ENCODE results near the gene DGKA.
A peak's percentile ranks its signal among the peaks of the same experiment; 100 is the strongest.

DGKA gene

DNA sequence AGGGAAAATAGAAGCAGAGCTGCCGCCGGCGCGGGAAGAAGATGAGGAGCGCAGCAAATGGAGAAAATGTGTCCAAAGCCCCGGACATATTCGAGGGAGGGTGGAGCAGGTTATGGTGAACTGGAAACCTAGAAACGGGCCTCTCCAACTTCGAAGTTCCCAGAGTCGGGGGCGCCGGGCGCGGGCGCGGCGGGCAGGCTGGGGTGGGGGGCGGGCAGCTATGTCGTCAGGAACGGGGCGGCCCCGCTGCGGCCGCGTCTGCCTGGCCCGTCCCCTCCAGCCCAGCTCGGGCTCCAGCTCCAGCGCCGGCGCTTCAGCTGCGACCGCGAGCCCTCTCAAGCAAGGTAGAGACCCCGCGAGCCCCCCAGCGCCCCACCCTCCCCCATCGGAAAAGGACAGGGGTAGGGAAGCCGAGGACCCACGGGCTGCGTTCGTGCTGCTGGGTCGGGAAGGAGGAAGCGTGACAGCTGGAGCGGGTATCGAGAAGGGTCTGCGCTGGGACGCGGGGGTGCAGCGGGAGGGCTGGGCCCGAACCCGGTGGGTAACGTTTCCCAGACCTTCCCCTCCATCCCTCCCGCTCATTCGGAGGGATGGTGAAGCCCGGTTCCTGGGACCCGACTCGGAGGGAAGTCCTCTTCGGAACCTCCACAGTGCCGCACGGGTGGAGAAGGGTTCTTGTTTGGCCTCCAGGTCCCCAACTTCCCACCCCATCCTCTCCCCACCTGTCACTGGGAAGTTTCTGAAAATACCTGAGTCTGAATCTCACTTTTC lies 1.0 kb downstream of the DGKA start:
- peak; percentile 36 for DNase-seq (ENCODE audit: low spot score)

DNA sequence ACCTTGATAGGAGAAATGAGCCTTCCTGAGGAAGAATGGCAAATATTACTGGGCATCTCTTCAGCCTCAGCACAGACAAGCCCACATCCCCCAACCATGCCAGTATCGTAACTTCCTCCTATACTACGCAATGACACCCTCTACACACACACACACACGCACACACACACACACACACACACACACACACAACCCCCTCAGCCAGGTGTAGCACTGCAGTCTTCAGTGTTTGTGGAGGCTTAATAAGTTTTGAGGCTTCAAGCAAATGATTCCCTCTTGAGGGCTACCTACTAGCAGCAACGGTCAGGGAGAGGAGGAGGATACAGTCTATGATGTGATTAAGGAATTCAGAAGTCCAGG lies 1.6 kb downstream of the DGKA start:
- DNase-seq (ENCODE audit: low spot score), result peak; percentile 67

DNA sequence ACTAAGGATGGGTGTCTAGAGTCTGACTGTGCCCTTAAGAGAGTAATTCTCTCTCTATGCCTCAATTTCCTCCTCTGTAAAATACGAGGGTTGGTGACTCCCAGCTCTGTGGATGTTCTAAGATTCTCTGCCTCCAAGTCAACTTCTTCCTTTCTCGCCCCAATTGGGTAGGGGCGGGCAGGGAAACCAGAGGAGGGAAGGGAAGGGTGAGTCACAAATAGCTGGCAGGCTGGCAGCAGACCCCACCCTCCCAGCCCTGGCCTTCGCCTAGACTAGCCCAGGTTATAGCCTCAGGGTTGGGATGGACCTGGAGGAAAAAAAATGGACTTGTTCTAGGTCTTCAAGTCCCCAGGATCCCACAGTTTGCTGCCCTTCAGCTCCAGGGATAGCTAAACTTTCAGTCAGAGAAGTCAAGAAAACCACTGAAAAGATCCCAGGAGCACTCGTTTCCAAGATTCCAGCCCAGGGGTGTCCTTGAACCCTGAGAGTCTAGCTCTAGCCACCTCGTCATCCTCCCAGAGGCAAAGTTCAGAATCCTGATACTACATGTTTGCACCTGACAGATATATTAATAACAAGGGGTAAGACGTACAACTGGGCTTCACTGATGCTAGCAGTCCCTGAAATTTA lies 2.3 kb downstream of the DGKA start:
- DNase-seq (ENCODE audit: low spot score), result no peak

DNA sequence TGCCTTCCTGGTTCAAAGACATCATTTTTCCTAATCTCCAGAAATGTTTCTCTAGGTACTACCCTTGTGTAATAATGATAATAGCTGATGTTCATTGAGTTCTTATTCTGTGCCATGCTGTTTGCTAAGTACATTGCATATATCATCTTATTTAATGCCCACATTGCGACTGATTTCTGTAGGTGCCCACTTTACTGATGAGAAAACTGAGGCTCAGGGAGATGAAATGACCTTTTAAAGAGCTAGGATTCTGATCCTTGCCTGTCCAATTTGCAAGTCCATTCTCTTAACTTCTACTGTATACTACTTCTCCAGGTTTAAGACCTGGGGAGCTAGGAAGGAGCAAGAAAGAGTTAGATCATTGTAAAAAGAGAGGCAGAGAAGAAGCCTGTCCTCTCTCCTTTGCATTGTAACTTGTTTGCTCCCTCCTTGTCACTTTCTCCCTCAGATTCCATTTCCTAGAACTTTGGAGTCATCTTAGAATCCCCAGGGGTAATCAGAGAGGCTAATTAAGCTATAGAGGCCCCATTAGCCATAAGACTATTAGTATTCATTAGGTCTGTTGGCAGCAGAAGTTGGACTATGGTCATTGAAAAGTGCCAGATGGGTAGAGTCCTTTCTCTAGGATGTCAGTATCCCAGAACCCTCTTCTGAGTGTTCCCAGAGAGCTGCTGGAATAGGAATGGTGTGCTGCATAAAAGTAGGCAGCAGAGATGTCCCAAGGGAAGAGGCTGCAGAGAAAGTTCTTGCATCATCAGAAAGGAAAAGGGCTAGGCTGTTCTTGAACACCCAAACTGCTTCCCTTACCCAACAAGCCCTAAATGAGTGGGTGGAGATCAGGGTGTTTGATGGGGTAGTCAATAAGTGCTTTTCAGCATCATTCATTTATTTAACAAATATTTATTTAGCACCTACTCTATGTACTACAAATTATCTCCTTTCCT lies 3.1 kb downstream of the DGKA start:
- no peak for DNase-seq (ENCODE audit: low spot score)

DNA sequence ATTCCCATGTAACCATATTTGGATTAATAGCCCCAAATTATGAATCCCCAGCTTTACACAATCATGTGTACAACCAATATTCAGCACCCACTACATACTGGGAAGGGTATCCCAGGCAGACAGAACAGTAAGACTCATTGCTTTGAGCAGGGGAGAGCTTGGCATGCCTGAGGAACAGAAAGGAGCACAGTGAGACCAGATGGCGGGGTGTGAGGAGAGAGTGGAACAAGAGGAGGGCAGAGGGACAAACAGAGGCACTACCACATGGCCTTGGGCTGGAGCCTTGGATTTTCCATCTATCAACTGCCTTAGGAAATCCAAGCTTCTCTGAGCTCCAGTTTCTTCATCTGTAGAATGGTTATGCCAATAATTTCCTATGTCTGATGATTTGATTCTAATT lies 3.8 kb downstream of the DGKA start:
- no peak for DNase-seq (ENCODE audit: low spot score)

DNA sequence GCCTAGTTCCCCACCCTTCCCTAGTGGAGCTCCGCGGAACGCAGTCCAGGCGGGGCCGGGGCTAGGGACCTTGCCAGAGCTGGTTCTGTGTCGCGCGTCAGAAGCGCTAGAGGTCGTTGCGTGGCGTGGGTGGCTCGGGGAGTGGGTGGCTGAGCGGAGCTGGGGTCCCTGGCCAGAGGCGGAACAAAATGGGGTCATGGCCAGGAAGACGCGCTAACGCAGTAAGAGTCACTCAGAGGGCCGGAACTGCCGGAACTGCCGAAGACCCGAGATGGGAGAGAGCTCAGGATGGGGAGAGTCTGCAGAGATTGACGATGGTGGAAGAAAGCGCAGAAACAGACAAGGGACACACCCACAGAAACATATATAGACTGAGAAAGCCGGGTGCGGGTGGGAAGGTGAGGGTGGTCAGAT lies 4.8 kb downstream of the DGKA start:
- DNase-seq (ENCODE audit: low spot score), result no peak

DNA sequence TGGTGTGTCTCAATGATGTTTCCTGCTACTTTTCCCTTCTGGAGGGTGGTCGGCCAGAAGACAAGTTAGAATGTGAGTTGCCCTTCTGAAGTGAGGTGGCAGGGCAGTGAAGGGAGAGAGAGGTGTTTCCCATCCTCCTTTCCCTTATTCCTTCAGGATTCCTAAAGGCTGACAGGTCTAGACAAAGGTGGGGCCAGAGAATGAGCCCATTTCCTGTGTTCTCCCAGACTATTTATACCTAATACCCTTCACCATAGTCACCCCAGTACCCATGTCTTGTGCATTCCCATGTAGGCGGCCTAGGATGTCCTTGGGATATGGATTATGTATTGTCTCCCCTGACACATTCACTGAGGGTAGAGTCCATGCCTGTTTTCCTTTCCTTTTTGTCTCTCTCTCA lies 7.0 kb downstream of the DGKA start:
- DNase-seq (ENCODE audit: low spot score), result no peak

DNA sequence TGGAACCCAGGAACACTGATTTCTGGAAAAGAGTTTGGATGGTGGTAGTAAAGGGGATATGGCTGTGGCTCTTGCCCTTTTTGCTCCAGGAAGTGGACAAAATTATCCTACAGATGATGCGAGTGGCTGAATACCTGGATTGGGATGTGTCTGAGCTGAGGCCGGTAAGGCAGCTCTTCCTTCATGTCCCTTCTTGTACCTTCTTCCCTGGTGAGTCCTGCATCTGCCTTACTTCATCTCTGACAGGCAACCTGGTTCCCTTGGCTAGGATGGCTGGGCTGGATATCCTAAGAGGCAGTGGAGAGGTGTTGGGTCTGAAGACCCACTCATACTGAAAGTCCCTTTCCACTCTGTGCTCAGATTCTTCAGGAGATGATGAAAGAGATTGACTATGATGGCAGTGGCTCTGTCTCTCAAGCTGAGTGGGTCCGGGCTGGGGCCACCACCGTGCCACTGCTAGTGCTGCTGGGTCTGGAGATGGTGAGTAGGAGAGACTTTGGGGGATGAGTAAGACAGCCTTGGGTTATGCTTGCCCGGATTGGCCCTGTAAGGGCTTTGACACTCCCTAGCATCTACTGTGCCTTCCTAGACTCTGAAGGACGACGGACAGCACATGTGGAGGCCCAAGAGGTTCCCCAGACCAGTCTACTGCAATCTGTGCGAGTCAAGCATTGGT lies 8.0 kb downstream of the DGKA start:
- no peak for DNase-seq (ENCODE audit: low spot score)

DNA sequence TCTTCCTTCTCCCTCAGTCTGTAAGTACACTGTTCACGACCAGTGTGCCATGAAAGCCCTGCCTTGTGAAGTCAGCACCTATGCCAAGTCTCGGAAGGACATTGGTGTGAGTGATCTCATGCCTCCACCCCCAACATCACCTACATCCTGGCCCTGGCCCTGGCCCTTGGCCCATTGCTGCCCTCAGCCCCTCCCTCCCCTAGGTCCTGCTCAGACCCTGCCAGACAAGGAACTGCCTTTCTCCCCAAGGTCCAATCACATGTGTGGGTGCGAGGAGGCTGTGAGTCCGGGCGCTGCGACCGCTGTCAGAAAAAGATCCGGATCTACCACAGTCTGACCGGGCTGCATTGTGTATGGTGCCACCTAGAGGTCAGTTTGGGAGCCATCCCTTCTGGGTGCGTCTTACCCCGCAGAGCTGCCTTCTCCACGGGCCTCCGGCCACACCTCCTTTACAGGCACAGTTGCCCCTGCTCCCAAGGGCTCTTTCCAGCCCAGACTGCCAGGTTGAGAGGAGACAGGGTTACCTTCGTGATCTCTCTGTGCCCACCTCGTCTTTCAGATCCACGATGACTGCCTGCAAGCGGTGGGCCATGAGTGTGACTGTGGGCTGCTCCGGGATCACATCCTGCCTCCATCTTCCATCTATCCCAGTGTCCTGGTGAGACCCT lies 9.2 kb downstream of the DGKA start:
- DNase-seq (ENCODE audit: low spot score), result peak; percentile 86

DNA sequence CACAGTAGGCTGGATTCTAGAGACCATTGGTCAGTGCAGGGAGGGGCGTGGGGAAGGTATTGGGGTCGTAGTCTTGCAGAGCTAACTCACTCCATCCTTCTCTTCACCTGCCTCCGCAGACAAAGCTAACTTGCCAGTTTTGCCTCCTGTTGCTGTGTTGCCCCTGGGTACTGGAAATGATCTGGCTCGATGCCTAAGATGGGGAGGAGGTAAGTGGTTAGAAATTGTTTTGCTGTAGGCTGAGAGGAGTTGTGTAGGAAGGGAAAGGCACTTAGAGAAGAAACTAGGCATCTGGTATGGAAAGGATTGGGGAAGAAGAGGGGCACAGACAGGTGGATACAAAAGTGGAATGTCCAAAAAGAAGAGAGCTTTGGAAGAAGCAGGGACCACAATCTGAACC lies 11.1 kb downstream of the DGKA start:
- DNase-seq (ENCODE audit: low spot score), result no peak

DNA sequence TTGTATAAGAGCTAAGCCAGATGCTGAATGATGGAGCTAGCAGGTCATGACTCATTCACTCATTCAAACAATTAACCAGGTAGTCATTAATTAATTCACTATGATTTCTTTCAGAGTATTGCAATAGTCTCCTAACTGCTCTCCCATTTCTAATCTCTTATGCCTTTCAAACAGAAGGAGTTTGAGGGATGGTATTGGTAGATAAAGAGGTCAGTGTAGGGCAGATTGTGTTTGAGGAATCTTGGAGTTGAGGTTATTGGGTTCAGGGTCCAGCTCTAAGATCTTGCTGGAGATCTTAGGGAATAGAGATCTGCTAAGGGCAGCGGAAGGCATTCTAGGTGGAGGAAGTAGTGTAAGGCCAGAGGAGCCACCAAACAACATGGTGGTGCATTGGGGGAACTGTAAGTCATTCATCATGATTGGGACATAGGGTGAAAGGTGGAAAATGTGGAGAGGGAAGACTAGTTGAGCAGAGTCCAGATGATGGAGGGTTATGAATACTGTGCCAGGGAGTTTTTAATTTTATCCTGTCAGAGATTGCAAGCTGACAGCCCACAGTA lies 11.7 kb downstream of the DGKA start:
- DNase-seq (ENCODE audit: low spot score), result no peak

DNA sequence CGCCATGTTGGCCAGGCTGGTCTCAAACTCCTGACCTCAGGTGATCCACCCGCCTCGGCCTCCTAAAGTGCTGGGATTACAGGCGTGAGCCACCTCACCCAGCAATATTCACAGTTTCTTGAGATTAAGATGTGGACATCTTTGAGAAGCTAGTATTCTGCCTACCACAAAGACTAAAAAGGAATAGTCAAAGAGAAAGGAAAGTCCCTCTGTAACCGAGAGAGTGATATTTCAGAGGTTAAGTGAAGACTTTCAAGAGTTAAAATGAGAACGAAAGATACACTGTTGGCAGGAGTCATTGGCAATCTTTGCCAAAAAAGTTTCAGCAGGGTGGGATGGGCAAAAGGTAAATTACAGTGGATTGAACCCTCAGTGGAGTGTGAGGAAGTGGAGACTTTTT lies 15.6 kb downstream of the DGKA start:
- DNase-seq (ENCODE audit: low spot score), result no peak

DNA sequence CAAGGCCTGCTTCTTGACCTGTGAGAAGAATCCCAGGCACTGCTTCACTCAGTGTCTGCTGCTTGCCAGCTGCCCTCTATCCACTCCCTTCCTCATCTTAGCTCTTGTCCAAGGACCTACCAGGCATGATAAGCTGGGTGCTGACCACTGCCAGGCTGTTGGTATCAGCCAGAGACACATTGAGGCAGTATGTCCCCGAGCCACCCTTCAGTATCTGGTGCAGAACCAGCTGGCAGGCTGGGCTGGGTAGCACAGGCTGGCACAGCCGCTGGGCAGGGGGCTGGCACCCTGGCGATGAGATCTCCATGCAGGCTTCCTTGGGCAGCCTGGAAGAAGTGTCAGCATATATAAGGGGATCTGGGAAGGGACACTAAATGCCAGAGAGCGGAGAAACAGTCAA lies 24.4 kb downstream of the DGKA start:
- no peak for DNase-seq (ENCODE audit: low spot score)

DNA sequence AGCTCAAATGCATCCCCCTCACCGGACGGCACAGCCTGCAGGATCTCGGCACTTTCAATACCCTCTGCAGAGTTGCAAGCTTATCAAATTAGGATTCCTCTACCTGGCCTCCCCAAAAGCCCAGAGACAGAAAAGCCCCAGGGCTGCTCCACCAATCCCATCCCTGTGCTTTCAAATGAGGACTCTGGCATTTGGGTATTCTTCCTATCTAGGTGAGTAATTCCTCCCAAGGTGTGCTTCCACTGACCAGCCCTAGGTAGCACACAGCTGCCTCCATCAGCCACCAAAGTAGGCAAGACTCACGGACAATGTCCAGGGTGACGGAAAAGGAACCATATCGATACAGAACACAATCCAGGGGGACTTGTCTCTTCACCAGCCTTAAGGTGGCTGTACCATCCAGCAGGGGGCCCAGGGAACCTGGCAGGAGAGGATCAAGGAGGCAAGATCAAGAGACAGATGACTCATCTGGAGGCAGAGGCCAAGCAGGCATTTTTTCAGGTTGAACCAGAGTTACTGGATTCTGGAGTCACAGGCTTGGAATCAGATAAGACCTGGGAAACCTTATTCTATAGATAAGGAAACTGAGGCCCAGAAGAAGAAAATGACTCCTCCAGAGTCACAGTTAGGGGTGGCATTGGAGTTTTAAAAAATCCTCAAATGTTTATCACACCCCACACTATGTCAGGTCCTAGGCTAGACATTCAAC lies 25.0 kb downstream of the DGKA start:
- peak; percentile 48 for DNase-seq (ENCODE audit: low spot score)

DNA sequence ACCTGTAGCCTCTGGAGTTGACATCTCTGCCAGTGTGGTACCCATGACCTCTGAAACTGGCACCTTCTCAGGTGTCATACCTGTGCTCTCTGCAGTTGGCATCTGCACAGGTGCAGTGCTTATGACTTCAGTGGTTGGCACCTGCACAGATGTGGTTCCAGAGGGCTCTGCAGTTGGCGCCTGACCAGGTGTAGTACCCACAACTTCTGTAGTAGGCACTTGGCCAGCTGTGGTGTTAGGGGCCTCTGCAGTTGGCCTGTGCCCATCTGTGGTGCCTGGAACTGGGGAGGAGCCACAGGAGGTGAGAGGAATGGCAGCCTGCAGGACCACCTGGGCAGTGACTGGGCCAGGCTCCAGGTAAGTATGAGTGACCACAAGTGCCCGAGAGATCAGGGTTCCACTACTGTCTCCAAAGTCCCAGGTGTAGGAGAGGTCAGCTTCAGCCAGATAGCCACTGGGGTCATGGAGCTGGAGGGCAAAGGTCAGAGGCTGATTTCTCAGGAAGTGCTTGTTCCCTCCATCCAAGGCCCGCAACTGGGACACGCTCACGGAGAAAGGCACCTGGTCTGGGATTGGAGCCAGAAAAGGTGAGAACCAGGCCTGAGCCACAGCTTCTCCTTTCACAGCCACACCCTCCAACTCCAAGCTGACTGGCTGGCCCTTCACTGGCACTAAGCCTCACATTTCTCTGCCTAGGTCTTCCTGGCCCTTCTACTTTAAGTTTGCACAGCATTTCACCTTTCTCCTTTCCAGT lies 26.3 kb downstream of the DGKA start:
- DNase-seq (ENCODE audit: low spot score), result no peak

DNA sequence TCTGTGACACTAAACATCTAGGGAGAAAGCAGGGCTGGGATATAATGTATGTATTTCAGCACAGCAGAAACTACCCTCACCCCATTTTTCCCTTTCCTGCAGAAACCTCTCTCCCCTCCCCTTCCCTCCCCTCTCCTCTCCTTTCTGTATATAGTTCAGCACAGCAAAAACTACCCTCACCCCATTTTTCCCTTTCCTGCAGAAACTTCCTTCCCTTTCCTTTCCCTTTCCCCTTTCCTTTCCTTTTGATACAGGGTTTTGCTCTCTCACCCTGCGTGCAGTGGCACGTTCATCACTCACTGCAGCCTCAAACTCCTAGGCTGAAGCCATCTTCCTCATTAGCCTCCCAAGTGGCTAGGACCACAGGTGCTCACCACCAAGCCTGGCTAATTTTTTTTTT lies 32.8 kb downstream of the DGKA start:
- no peak for DNase-seq (ENCODE audit: low spot score)

DNA sequence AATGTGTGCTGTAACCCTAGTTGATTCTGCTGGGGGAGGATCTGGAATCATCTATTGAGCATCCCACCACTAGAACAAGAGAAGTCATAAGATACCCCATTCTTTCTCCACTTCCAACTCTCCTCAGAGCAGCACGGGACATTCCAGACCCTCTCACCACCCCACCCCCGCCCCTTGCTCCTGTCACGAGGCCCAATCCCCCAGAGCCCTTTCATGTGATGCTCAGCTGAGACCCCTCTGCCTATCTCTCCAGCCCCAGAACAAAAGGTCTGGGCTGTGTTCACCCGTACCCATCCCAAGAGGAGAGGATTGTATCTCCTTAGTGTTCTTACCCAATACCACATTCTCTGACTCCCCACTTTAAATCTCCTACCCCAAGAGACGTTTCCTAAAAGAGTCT lies 34.3 kb downstream of the DGKA start:
- no peak for DNase-seq (ENCODE audit: low spot score)

DNA sequence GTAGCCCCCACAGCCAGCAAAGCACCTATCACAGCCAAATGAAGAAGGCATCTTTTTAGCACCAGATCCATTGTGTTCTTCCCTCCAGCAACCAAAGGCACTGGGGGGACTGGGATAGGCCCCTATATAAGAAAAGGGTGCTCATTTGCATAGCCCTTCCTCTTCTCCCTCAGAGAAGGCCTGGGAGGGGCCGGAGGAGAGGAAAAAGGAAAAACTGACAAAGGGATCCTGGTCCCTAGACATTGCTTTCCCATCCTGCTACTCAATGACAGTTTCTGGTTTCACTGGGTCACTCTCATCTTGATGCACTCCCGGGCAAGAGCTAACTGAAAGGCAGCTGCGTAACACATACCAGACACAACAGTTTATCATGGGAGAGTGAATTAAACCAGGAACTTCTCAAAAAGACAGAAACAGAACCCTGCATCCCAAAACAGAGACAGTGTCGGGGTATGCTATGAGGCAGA lies 35.0 kb downstream of the DGKA start, which contains the start of gene PMEL:
Gene PMEL, minus strand, starts transcription at position 102 of the 467 bp plus-strand sequence. Its CDS starts 31 bp downstream, at position 71.
- DNase-seq (ENCODE audit: low spot score), result no peak

DNA sequence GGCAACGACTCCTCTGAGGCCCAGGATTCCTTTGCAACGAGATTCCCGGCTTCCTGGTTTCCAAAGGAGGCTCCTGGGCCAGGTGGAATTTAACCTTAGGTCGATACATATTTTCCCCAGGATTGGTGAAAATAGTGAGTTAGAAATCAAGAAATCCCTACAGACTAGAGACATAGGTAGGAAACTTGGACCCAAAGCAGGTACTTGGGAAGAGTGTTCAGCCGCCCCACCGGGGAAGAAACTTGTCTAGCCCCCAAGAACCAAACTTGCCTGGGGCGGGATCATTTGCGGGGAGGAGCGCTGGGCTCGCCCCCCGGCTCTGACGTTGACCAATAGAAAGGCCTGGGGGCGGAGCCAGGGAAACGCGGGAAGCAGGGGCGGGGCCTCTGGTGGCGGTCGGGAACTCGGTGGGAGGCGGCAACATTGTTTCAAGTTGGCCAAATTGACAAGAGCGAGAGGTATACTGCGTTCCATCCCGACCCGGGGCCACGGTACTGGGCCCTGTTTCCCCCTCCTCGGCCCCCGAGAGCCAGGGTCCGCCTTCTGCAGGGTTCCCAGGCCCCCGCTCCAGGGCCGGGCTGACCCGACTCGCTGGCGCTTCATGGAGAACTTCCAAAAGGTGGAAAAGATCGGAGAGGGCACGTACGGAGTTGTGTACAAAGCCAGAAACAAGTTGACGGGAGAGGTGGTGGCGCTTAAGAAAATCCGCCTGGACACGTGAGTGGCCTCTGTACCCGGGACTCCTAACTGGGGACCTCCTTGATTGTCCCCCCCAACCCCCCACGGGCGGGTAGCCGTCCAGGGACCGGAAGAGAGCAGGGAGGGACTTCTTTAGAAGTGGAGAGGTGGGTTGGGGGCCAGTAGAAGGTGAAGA lies 35.7 kb downstream of the DGKA start, which contains the start of gene CDK2:
Gene CDK2, plus strand, starts transcription at position 423 of the 874 bp plus-strand sequence. Its CDS starts 179 bp downstream, at position 602.
- DNase-seq (ENCODE audit: low spot score), result peak; percentile 87
